DMS53 treated with DMSO at 0.1 percent for 48 hours (cell line): ENCODE measurements around the gene CHMP5.

Experiments
- DNase-seq: peaks from one replicate; lab custom pipeline; 2025; ENCODE audit not compliant: unreplicated experiment; lab: John Stamatoyannopoulos, UW

Gene CHMP5

DNA sequence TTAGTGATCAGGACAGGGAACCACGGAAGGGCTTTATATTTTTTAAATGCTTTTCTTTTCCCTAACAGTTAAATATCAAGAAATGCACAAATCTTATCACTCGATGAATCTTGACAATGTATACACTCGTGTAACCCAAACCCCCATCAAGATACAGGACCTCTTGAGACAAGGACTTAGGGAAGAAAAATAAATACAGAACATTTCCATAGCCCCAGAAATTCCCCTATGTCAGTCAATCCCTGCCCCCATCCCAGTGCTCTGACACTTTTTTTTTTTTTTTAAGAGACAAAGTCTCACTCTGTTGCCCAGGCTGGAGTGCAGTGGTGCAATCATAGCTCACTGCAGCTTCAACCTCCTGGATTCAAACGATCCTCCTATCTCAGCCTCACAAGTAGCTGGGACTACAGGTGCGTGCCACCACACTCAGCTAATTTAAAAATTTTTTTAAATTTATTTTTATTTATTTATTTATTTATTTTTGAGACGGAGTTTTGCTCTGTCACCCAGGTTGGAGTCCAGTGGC, 22.2 kb upstream of the CHMP5 start:
- DNase-seq = no peak

DNA sequence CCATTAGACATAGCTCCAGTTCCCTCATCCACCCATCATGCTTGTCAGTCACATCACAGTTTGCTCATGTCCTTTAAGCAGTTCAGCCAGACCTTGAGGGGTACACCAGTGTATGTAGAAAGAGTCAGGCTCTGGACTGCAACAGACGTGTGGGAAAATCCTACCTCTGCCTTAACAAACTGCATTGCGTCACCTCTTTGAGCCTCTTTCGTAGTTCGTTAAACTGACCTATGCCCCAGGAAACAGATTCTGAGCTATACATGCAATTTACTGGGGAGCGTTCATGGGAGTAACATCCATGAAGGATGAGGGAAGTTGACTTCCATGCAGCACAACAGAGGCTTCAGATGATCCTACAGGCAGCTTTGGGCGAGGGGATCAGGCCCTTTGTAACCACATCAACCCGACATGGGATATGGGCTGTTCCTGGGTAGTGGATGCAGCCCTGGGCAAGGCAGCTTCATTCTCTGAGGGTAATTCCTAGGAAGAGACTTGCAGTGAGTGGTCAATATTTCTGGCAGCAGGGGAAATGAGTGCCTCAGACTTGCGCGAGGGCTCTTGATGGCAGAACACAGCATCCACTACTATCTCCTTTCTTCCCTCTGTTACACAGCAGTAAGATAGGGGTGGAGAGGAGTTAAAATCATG, 20.6 kb upstream of the CHMP5 start:
- DNase-seq = no peak

DNA sequence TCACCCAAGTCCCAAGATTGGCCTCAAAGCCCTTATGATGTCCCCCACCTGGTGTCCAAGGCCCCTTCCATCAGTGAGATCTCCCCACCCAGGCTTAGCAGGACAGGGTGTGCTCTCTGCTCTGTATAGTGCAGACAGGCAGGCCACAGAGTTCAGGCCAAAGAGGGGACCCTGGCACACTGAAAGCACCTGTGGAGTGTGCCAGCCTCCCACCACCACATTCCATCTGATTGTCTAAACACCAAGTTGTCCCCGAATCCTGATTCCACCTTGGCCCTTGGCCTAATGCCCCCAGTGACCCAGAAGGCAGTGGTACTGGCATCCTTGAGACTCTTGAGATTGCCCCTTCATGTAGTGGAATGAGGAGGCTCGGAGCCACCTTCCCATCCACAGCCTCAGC, 19.5 kb upstream of the CHMP5 start:
- no peak for DNase-seq

- no peak for DNase-seq
Observed at GRCh38 chr9:33246269-33246860, 18.5 kb upstream of the CHMP5 start.

- no peak for DNase-seq
Observed at GRCh38 chr9:33248606-33249005, 16.2 kb upstream of the CHMP5 start.

- no peak for DNase-seq
Observed at GRCh38 chr9:33249087-33249658, 15.7 kb upstream of the CHMP5 start.

DNA sequence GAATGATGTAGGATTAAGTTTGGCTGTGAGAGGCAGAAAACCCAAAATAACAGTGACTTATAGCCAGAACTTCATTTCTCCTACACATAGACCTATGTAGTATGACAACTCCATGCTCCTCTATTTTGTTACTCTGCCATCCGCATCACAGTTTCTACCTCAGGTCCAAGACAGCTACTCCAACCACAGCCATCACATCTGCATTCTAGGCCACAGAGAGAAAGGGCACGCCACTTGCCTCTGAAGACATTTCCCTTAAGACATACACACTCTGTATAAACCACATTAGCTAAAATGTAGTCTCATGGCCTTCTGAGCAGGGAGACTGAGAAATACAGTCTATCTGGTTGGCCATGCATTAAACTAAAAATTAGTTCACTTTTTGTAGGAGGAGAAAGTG, 14.9 kb upstream of the CHMP5 start:
- DNase-seq = no peak

GRCh38 chr9:33250458-33250995, 14.3 kb upstream of the CHMP5 start:
- no peak for DNase-seq

DNA sequence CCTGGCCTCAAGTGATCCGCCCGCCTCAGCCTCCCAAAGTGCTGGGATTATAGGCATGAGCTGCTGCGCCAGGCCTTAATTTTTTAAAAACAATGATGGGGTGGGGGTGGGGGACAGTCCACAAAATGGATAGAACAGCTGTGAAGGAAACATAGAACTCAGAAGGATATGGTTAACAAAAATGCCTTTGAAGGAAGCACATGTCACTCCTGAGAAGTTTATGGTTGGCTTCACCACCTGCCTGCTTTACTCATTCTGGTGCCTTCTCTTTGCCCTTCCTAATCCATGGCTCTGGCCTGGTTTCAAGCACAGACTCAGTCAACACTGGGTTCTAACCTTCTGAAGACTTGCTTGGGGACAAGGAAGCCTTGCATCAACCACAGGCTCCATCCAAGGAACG, 10.6 kb upstream of the CHMP5 start:
- DNase-seq = no peak

DNA sequence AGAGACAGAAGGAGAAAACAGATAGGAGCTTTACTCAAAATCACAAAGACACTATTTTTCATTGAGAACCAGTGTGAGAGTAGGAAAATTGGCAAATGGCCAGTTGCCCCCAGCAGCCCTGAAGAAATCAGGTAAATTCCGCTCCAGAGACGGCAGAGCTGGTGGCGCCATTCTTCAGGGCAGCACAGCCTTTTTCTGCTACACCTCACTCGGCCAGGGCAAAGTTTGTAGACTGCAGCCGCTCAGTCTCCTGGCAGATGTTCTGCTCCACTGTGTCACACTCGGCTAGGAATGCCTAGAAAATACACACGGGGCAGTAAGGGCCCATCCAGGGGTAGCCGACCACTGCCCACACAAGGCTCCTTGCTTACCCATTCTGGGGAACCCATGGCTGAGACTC, 9.8 kb upstream of the CHMP5 start:
- no peak for DNase-seq

DNA sequence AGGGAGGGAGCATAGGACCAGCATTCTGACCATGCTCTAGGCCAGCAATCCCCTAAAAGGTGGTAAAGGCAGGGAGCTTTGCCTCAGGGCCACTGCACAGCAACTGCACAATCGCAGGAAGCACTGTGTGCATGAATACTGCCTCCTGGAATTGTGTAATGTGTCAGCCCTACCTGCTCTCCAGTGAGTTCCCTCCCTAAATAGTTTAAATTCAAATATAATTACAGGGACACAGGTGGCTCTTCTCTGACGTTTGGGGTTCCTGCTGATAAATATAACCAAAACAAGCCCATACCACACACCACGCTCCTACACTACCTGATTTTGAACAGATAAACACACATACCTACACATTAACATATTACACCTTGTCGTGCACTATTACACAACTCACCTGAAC, 9.4 kb upstream of the CHMP5 start:
- no peak for DNase-seq

- DNase-seq = no peak
Observed at GRCh38 chr9:33256236-33256635, 8.6 kb upstream of the CHMP5 start.

DNA sequence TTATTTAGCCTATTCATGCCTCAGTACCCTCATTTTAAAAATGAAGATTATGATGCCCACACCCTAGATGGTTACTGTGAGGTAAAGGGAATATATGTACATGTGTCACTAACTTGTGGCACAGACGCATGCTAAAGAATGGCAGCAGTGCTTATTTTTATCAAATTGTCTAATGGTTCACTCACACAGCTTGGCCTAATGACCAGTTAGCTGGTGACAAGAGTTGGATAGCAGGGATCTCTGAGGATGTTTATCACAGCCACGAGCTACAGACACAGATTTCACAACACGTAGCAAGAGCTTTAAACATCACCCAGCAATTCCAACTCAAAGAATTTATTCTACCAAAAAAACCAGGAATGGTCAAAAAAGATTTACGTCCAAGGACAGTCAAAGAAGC, 7.6 kb upstream of the CHMP5 start:
- DNase-seq = no peak

DNA sequence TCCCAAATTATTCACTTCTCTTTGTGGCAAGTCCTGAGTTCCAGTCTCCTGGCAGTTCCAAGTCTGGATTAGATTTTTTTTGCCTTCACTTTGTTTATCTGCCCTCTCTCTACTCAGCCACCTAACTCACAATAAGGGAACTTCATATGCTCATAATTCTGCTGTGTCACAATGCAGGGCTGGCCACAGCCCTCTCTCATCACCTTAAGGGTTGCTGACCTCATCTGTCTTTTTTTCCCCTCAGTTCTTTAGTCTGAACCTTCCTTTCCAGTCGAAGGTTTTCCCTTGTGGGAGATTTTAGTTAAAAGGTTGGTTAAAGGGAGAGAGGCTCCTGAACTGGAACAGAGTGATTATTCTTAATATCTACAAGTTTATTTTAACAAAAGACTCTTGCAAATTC, 4.5 kb upstream of the CHMP5 start:
- DNase-seq = no peak

DNA sequence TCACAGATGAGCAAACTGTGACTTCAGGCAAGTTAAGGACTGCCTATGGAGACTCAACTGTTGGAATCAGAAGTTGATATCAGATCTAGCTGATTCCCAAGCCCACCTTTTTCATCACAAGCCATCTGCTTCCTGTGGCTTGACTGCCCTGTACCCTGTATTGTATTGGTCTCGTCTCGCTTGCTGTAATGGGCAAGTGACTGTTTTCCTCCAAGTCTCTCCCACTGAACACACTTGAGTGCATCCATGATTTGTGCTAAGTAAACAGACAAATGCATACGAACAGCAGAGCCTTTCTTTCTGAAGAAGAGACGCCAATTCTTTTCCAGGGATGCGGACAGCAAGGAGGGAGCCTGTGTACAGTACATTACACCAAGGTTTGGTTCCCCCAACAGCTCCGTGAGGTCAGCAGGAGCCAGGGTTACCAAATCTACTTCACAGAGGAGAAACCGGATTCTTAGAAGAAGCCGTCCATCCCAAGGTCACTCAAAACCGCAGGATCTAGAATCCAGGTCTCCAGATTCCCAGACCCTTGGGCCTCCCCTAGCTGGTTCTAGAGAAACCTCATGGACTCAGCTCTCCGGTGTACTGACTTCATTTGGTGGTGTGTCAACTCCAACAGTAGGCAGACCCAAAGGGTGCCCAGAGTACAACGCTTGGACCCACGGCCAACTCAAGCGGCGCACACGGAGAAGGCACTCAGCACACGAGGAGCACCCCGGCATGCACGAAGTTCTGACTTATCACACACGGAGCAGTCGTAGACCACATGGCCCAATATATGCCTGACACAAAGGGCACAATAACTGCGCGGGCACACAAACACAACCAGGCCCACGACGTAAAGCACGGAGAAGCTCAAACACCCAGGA, 1.5 kb upstream of the CHMP5 start:
- DNase-seq = no peak

DNA sequence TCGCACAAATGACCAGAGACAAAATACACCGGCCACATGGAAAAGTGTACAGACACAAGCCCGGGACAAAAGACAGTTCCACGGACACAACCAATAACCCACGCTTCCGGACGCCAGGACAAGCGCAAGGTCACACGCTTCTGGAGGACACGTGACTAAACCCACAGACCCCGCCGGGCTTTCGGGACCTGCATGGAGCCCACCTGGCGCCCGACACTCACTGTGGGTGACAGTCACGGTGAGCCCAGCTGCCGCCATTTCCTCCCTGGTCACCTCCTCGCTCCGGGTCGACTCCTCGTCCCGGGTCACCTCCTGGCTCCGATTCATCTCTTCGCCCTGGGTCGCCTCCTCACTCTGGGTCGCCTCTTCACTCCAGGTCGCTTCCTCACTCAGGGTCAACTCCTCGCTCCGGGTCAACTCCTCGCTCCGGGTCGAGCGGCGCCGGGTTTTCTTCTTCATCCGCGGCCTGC, 811 bp upstream of the CHMP5 start:
- no peak for DNase-seq

DNA sequence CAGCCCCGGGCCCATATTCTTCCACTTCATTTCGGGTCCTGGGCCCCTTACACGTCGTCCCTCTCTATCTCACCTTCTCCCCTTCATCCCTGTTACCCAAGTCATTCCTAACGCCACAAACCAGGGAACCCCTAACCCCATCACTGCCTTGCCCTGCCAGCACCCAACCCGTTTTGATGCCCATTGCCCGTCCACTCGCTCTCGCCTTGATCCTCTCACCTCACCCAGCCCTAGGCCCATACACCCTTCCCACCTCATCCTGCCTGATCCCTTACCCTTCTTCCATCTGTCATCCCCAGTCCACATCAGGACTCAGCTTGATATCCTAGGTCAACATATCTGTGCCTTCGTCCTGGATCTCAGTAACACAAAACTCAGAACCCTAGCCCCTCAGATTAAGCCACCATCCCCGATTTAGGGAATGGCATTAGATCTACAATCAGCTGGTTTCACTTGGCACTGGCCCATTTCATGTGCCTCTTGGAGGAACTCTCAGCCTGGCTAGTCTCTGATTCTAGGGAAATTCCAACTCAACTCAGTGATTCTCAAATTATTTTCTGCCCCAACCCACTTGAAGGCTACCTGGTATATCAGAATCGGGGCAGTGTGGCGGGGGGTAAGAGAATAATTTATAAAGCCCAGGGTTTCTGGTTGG, 489 bp downstream of the CHMP5 start:
- no peak for DNase-seq

GRCh38 chr9:33267151-33267767, 2.4 kb downstream of the CHMP5 start:
- no peak for DNase-seq

GRCh38 chr9:33270146-33270545, 5.3 kb downstream of the CHMP5 start:
- DNase-seq = peak; percentile 41

- DNase-seq = no peak
Observed at GRCh38 chr9:33272061-33272460, 7.2 kb downstream of the CHMP5 start.
